Measurements from ENCODE around the gene OR9G1. TPM values are rescaled to one million over a fixed set of nuclear protein-coding genes. Genes with fewer than 3 reads are reported as not detected.

The OR9G1 gene
- total and polyA plus RNA-seq, 9 of the 15 experiments (the other 6 are each of a cell fraction or from before 2014, with no cell fraction given) = not detected

GRCh38 chr11:56659755-56660154 lies 39.1 kb upstream of the OR9G1 start:
- Histone ChIP-seq H3K79me2 (ENCODE audit: control insufficient read depth, insufficient read depth, low read length) (no peaks in the 10 kb centered on the region), H3K9me1 (ENCODE audit: control insufficient read depth, insufficient read depth, low read length) (no peaks in the 10 kb centered on the region), H3K27ac (ENCODE audit: extremely low read depth, low read depth, low read length) (no peak overlapping the region), H3K9me3 (replicated peaks; ENCODE audit: control insufficient read depth, insufficient read depth, low read depth, low read length) (no peaks in the 10 kb centered on the region), H3K4me2 (ENCODE audit: insufficient read depth, low read length) (no peak overlapping the region), H3K36me3 (ENCODE audit: control insufficient read depth, insufficient read depth, low read length) (no peaks in the 10 kb centered on the region), H4K20me1 (replicated peaks; ENCODE audit: control insufficient read depth, insufficient read depth, low read length) (no peaks in the 10 kb centered on the region), H3K27me3 (ENCODE audit: control insufficient read depth in 2 of 2, insufficient read depth in 2 of 2, low read length in 2 of 2) (no peaks in the 10 kb centered on the region), H3K4me3 (no peak overlapping the region), H3K9ac (ENCODE audit: insufficient read depth in 1 of 2, low read depth in 2 of 2, low read length in 2 of 2) (no peak overlapping the region), H2AFZ (ENCODE audit: low read depth, low read length) (no peak overlapping the region), H3K4me1 (replicated peaks in 1 of 2; ENCODE audit: control insufficient read depth in 2 of 2, insufficient read depth in 2 of 2, low read length in 2 of 2) (no peaks in the 10 kb centered on the region)
- no peak for DNase-seq (ENCODE audit: extremely low read depth in 1 of 4, low spot score in 3 of 4)
- no peak for ATAC-seq
- in situ Hi-C loops (cut with MboI) (no loop called here), intact Hi-C loops (cut with micrococcal nuclease) (no loop called here)
- WGBS (ENCODE audit: insufficient coverage, low coverage, missing lambda C conversion rate) = 0% methylated on average over 3 of the region's 3 CpGs
- no peak for FAIRE-seq
- ChIA-PET POLR2A (no interaction called here), CTCF (ENCODE audit: low intra/inter-chr PET ratio) (no interaction called here)
- TF ChIP-seq ZFP91 (CRISPR knock-in tag; IDR thresholded peaks at IDR 0.05) (no peak), SLC30A9 (CRISPR knock-in tag; IDR thresholded peaks at IDR 0.05) (no peak), ZBTB8A (IDR thresholded peaks at IDR 0.05; ENCODE audit: partially characterized antibody) (no peak), ZNF551 (CRISPR knock-in tag; IDR thresholded peaks at IDR 0.05) (no peak), ZNF639 (CRISPR knock-in tag; conservative IDR thresholded peaks at IDR 0.05 in 1 of 2, IDR thresholded peaks at IDR 0.05 in 1 of 2) (no peak), IRF1 (CRISPR knock-in tag; IDR thresholded peaks at IDR 0.05; ENCODE audit: borderline replicate concordance) (no peak), SRF (CRISPR knock-in tag; IDR thresholded peaks at IDR 0.05) (no peak), MLX (CRISPR knock-in tag; conservative IDR thresholded peaks at IDR 0.05) (no peak), L3MBTL2 (IDR thresholded peaks at IDR 0.05) (no peak), ZNF561 (CRISPR knock-in tag; conservative IDR thresholded peaks at IDR 0.05) (no peak), ADNP (tag; IDR thresholded peaks at IDR 0.05) (no peak)
- no TSS peak for BruUV-seq (replicated peaks)

Data from K562 (cell line).